Kidney (tissue), 14 donors: Measurements from ENCODE around the gene CNOT1. TPM values are rescaled to one million over a fixed set of nuclear protein-coding genes. Genes with fewer than 3 reads are reported as not detected.
A peak's percentile ranks its signal among the peaks of the same experiment; 100 is the strongest.

Experiments used
- DNase-seq, 5 donors: peaks; one replicate each; pipeline ENCODE4 v3.0.0-alpha.2; 2013 to 2020
- FAIRE-seq: peaks from 2 replicates; lab custom pipeline; 2012; peaks lifted over from hg19 to GRCh38; lab: Jason Lieb, UNC
- H3K27ac ChIP-seq, 2 donors: one replicate each; pipeline ENCODE4 v1.7.0; 2013; ENCODE audit warnings: low read depth in 2 of 2, low read length in 2 of 2, inconsistent platforms in 1 of 2
- H3K27me3 ChIP-seq: one replicate; pipeline ENCODE4 v1.7.1; 2013; ENCODE audit warnings: low read length, inconsistent platforms; ENCODE audit not compliant: control insufficient read depth, insufficient read depth
- H3K36me3 ChIP-seq, 3 donors: one replicate each; pipeline versions ENCODE4 v1.7.0 to v1.7.1; 2013; ENCODE audit warnings: low read length in 3 of 3, control low read depth in 1 of 3, inconsistent platforms in 1 of 3; ENCODE audit not compliant: insufficient read depth in 3 of 3, control insufficient read depth in 2 of 3
- H3K4me1 ChIP-seq, 3 donors: one replicate each; pipeline versions ENCODE4 v1.7.0 to v1.7.1; 2013; ENCODE audit warnings: low read length in 3 of 3, inconsistent platforms in 1 of 3, low read depth in 1 of 3; ENCODE audit not compliant: control insufficient read depth in 2 of 3, insufficient read depth in 2 of 3
- H3K4me3 ChIP-seq, 3 donors: one replicate each; pipeline versions ENCODE4 v1.7.0 to v1.8.1; 2013; ENCODE audit warnings: low read length in 3 of 3, control low read depth in 1 of 3, inconsistent platforms in 1 of 3
- H3K9ac ChIP-seq, 3 donors: one replicate each; pipeline versions ENCODE4 v1.7.0 to v1.7.1; 2013; ENCODE audit warnings: low read length in 3 of 3, control low read depth in 1 of 3, inconsistent platforms in 1 of 3
- H3K9me3 ChIP-seq, 3 donors: one replicate each; pipeline versions ENCODE4 v1.7.0 to v1.7.1; 2013; ENCODE audit warnings: low read length in 3 of 3, control low read depth in 1 of 3, inconsistent platforms in 1 of 3; ENCODE audit not compliant: control insufficient read depth in 2 of 3, insufficient read depth in 1 of 3
- intact Hi-C: fragments of 100-400 bp; cut with DNase I; formaldehyde crosslinking; loops from one replicate; pipeline ENCODE4 v1.11.1; 2022
- polyA plus RNA-seq: library from polyadenylated mRNA; stranded (reverse); fragments of 350-450 nt; fragmentation: Illumina TruSeq; extraction: RNeasy Lipid Tissue Mini Kit (QIAGEN cat#74804); gene quantifications from one replicate; pipeline ENCODE4 v1.2.3, GENCODE V29; 2014; ENCODE audit warnings: low read depth, low replicate concordance; ENCODE audit not compliant: insufficient read depth
- total RNA-seq: library from RNA; stranded (reverse); fragmentation: NEBNext Ultra II Directional; extraction: Animal tissue kit (Norgen Biotek cat#: 25700); gene quantifications from one replicate; pipeline ENCODE4 v1.2.1, GENCODE V29; 2021
- TF ChIP-seq, protein P1 (sequence below): IDR thresholded peaks from 3 replicates; pipeline ENCODE4 v1.5.1; 2012; ENCODE audit warnings: mild to moderate bottlenecking, moderate library complexity, borderline replicate concordance; ENCODE audit not compliant: insufficient read depth; ENCODE audit errors: extremely low read depth
- donor health status: control.
- donor health status: control.
- donor health status: control.
- donor health status: control.
- donor health status: control.
- donor health status: DM: yes; HTN: yes; CAD: no.
- donor health status: Normal renal cell carcinoma (clear cell type).

The CNOT1 gene
- total and polyA plus RNA-seq, 2 donors from 2014 or later: 54.8 to 147 TPM

DNA sequence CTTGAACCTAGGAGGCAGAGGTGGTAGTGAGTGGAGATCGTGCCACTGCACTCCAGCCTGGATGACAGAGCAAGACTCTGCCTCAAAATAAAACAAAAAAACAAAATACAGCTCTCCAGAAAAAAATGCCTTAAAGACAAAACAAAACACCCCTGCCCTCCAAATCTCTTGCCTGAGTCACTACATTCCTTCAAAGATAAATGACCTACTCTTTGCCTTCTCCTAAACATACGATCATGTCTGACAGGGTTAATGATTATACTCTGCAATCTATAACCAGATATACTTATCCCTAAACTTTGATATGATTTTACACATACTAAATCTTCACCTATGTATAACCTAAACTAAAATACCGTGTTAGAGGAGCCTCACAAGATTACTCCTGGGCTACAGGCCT, 115.8 kb downstream of the CNOT1 start:
- Histone ChIP-seq H3K9ac (no peak overlapping the region), H3K27me3 (no peaks in the 10 kb centered on the region), H3K27ac (no peak overlapping the region), H3K9me3 (no peaks in the 10 kb centered on the region), H3K36me3 (peaks cover 4 to 16% (median 12%) of the 10 kb centered on the region in 3 donors), H3K4me3 (no peak overlapping the region), H3K4me1 (peaks cover 0 to 13% (median 0%) of the 10 kb centered on the region in 3 donors)
- no peak for FAIRE-seq
- no peak for DNase-seq
- TF ChIP-seq, protein P1, sequence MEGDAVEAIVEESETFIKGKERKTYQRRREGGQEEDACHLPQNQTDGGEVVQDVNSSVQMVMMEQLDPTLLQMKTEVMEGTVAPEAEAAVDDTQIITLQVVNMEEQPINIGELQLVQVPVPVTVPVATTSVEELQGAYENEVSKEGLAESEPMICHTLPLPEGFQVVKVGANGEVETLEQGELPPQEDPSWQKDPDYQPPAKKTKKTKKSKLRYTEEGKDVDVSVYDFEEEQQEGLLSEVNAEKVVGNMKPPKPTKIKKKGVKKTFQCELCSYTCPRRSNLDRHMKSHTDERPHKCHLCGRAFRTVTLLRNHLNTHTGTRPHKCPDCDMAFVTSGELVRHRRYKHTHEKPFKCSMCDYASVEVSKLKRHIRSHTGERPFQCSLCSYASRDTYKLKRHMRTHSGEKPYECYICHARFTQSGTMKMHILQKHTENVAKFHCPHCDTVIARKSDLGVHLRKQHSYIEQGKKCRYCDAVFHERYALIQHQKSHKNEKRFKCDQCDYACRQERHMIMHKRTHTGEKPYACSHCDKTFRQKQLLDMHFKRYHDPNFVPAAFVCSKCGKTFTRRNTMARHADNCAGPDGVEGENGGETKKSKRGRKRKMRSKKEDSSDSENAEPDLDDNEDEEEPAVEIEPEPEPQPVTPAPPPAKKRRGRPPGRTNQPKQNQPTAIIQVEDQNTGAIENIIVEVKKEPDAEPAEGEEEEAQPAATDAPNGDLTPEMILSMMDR: no peak
- intact Hi-C loops: no loop called here

DNA sequence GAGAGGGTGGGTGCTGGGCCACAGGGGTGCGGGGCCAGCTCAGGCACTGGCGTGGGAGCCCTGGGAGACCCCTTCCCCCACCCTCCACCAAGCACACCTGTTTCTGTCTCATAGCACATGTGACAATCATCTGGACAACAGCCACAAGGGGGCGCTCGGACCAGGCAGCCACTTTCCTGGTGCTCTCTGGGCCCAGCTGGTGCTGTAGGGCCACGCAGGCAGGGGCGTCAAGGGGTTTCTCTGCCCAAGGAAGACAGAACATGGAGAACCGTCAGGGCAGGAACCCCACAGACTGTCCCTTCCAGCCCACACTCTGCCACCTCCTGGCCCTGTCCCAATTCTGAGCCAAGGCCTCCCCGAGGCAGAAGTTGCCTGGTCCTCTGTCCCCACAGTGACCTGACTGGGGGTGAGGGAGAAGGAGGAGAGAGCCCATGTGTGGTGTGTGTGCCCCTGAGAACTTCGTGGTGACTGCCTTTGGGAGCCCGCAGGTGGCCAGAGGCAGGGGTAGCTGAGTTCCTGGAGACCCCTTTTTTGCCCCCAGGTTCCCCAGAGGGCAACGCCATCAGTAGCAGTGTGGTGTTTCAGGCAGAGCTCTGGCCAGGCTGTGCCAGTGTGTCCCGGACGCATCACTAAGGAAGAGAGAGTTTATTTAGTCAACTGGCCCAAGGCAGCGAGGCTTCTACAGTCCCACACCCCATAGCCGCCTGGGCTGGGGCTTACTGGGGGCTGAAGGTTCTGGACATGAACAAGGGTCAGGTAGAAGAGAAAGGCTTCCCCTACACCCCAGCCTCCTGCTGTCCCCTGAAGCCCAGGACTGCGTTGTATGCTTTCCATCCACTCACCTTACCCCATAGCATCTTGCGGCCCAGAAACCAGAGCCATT, 117.5 kb downstream of the CNOT1 start:
- DNase-seq (peak; percentile 63 to 87 (median 79)), FAIRE-seq (no peak)
- Histone ChIP-seq H3K9ac (no peak overlapping the region), H3K36me3 (peaks cover 0 to 6% (median 0%) of the 10 kb centered on the region in 3 donors), H3K4me1 (peaks cover 0 to 13% (median 0%) of the 10 kb centered on the region in 3 donors), H3K9me3 (no peaks in the 10 kb centered on the region), H3K4me3 (no peak overlapping the region), H3K27ac (no peak overlapping the region), H3K27me3 (no peaks in the 10 kb centered on the region)
- TF ChIP-seq, protein P1: peak; percentile 62
- intact Hi-C loops: no loop called here

DNA sequence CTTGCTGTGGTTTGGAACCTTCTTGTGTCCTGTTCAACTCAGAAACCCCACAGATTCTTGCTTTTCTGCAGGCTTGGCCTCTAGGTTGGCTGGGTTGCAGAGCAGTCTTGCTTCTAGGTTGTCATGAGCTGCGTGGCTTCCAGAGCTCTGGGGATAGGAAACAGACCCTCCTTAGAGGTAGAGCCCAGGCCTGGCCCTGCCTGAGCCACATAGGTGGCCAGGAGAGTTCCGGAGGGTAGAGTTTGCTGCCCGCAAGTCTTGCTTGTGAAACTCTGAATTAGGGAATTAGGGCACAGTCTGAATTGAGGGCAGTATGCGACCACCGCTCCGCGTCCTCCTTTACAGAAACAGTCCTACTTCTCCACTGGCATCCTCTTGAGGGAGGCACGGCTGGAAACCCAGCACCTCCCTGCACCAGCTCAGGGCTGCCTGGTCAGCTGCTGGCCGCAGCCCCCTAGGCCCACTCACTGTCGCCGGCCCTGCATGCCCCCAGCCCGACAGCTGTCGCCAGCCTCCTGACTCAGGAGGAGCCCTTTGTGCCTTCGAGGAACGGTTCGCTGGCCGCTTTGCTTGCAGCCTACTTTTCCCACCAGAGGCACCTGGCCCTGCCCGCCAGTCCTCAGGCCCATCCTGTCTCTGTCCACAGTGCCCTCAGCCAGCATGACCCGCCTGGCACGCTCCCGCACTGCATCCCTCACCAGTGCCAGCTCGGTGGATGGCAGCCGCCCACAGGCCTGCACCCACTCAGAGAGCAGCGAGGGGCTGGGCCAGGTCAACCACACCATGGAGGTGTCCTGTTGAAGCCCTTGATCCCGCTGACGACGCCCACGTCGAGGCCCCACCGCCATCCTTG, 118.6 kb downstream of the CNOT1 start:
- H3K9me3 ChIP-seq: no peaks in the 10 kb centered on the region
- TF ChIP-seq, protein P1: no peak
- H3K4me3 ChIP-seq: no peak overlapping the region
- no peaks in the 10 kb centered on the region for H3K36me3 ChIP-seq
- no peak overlapping the region for H3K9ac ChIP-seq
- peak in 2 of 5 donors; percentile 52 to 75 for DNase-seq
- FAIRE-seq: no peak
- no peaks in the 10 kb centered on the region for H3K27me3 ChIP-seq
- H3K27ac ChIP-seq: no peak overlapping the region
- intact Hi-C loops: no loop called here
- peaks cover 0 to 4% (median 0%) of the 10 kb centered on the region in 3 donors for H3K4me1 ChIP-seq
